HG02943 (cell line): ENCODE data around the gene DCAF10.
"Not testable (repeated sequence)": the region's sequence is repeated elsewhere in the genome, so short reads cannot be mapped to it uniquely, and the experiment has no call there.

ENCODE experiments used
- ATAC-seq: cut with Tn5 transposase; IDR thresholded peaks from one replicate; pipeline ENCODE4 v1.9.1; 2021; ENCODE audit warnings: mild to moderate bottlenecking, low read depth, moderate library complexity; ENCODE audit not compliant: unreplicated experiment

The DCAF10 gene

GRCh38 chr9:37790096-37790495, 10.5 kb upstream of the DCAF10 start:
- no peak for ATAC-seq

GRCh38 chr9:37792122-37792521, 8.5 kb upstream of the DCAF10 start:
- ATAC-seq, result no peak

GRCh38 chr9:37796232-37796631, 4.4 kb upstream of the DCAF10 start:
- no peak for ATAC-seq

GRCh38 chr9:37798677-37799076, 1.9 kb upstream of the DCAF10 start:
- ATAC-seq, result no peak

- peak; percentile 26 for ATAC-seq
Observed at GRCh38 chr9:37801287-37801850, 772 bp downstream of the DCAF10 start.

- ATAC-seq, result no peak
Observed at GRCh38 chr9:37801959-37802711, 1.5 kb downstream of the DCAF10 start.

- ATAC-seq, result no peak
Observed at GRCh38 chr9:37806271-37806670, 5.7 kb downstream of the DCAF10 start.

GRCh38 chr9:37809676-37810075, 9.1 kb downstream of the DCAF10 start:
- not testable (repeated sequence) for ATAC-seq

GRCh38 chr9:37811906-37812476, 11.4 kb downstream of the DCAF10 start:
- no peak for ATAC-seq

- no peak for ATAC-seq
Observed at GRCh38 chr9:37812773-37813379, 12.3 kb downstream of the DCAF10 start.

- no peak for ATAC-seq
Observed at GRCh38 chr9:37818849-37819248, 18.3 kb downstream of the DCAF10 start.

- no peak for ATAC-seq
Observed at GRCh38 chr9:37820142-37820541, 19.5 kb downstream of the DCAF10 start.

GRCh38 chr9:37825174-37825573, 24.6 kb downstream of the DCAF10 start:
- ATAC-seq, result not testable (repeated sequence)

GRCh38 chr9:37827483-37828165, 27.0 kb downstream of the DCAF10 start:
- no peak for ATAC-seq

- no peak for ATAC-seq
Observed at GRCh38 chr9:37835821-37836220, 35.2 kb downstream of the DCAF10 start.

- ATAC-seq, result no peak
Observed at GRCh38 chr9:37836386-37836785, 35.8 kb downstream of the DCAF10 start.

GRCh38 chr9:37839496-37840461, 39.2 kb downstream of the DCAF10 start:
- ATAC-seq, result no peak

GRCh38 chr9:37840560-37841194, 40.1 kb downstream of the DCAF10 start:
- ATAC-seq, result no peak

- no peak for ATAC-seq
Observed at GRCh38 chr9:37852222-37852621, 51.6 kb downstream of the DCAF10 start.
